ENCODE measurements around the gene KRT2. TPM values are rescaled to one million over a fixed set of nuclear protein-coding genes. Genes with fewer than 3 reads are reported as not detected.

KRT2 gene
- total and polyA plus RNA-seq, 2 of the 4 experiments (the other 2 are of a cell fraction): not detected

DNA sequence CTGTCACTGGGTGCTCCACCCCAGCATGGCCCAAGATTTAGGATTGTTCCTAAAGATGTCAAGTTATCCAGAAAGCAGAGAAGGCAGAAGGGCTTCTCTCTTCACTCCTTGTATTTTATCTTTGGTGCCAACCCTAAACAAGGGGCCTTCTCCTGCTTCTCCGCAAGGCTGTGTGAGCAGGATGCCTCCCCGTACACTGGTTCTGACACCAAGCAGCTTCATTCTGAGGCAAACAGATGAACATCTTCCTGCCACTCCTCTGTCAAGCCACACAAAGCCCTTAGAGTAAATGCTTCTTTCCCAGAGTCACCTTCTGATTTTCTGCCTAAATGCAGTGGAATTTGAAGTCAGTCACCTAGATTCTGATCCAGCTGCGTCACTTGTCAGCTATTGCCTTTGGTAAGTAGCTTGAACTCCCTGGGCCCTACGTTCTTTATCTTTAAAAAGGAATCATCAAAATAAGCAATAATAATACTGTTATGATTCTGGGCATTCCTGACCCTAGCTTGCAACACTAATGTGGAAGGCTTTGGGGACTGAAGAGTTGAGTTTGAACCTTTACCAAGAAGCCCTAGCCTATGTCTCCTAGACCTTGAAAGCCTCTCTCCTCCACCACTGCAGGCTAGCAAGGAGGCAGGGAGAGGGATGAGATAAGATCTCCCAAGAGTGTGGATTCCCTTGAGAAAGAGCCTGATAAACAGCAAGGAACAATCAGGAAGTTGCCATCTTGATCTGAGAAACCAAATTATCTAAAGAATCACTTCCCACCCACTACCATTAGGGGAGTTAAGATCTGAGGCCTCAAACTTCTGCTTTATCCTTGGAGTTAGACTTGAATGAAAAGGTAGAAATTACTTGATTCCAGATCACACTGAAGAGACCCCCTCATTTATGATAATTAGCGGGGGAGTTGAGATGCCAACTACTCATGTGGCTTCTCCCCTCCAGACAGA is 39.3 kb downstream of the KRT2 start:
- Histone ChIP-seq H2BK5ac (ENCODE audit: low read depth, low read length, poor library complexity, severe bottlenecking) (no peak overlapping the region), H2AFZ (replicated peaks; ENCODE audit: low read length, poor library complexity) (no peak overlapping the region), H3K4me2 (ENCODE audit: low read depth, low read length) (no peak overlapping the region), H3K18ac (ENCODE audit: low read depth, low read length) (no peak overlapping the region), H3K27me3 (ENCODE audit: control insufficient read depth, insufficient read depth, low read length) (peaks cover 40% of the 10 kb centered on the region), H4K91ac (ENCODE audit: insufficient read depth, low read depth, low read length) (no peak overlapping the region), H3K9me1 (ENCODE audit: insufficient read depth, low read length) (no peaks in the 10 kb centered on the region), H4K5ac (ENCODE audit: low read depth, low read length) (no peak overlapping the region), H2AK5ac (ENCODE audit: low read depth, low read length) (no peak overlapping the region), H2BK120ac (ENCODE audit: low read depth, low read length) (no peak overlapping the region), H3K36me3 (ENCODE audit: control insufficient read depth, insufficient read depth, low read length) (no peaks in the 10 kb centered on the region), H4K8ac (ENCODE audit: low read depth in 2 of 2, low read length in 2 of 2) (no peak overlapping the region), H3K4me1 (ENCODE audit: control insufficient read depth, insufficient read depth, low read length) (no peaks in the 10 kb centered on the region), H4K20me1 (ENCODE audit: insufficient read depth, low read length) (no peaks in the 10 kb centered on the region), H3K23ac (ENCODE audit: low read depth, low read length) (no peak overlapping the region), H2BK15ac (ENCODE audit: low read depth, low read length) (no peak overlapping the region), H3K9me3 (ENCODE audit: control insufficient read depth, insufficient read depth, low read length) (no peaks in the 10 kb centered on the region), H3K56ac (ENCODE audit: extremely low read depth, insufficient read depth, low read length) (no peak overlapping the region), H2AK9ac (replicated peaks; ENCODE audit: low read depth, low read length, poor library complexity) (no peak overlapping the region), H2BK20ac (ENCODE audit: low read depth, low read length) (no peak overlapping the region), H3K4me3 (ENCODE audit: insufficient read depth, low read depth, low read length) (no peak overlapping the region), H3K4ac (ENCODE audit: low read depth, low read length) (no peak overlapping the region), H3K27ac (ENCODE audit: insufficient read depth, low read length) (no peak overlapping the region), H3K14ac (replicated peaks; ENCODE audit: low read depth, low read length) (no peak overlapping the region), H3K79me1 (ENCODE audit: low read depth in 1 of 2, low read length in 2 of 2) (no peaks in the 10 kb centered on the region), H3K9ac (ENCODE audit: low read depth, low read length) (no peak overlapping the region)
- dilution Hi-C loops (cut with HindIII; ENCODE audit: low sequenced_read_pairs, unreplicated experiment): no loop called here
- intact Hi-C loops (cut with micrococcal nuclease): no loop called here
- CTCF ChIA-PET: no interaction called here
- in situ Hi-C loops (cut with MboI; ENCODE audit: low sequenced_read_pairs): no loop called here
- DNase-seq (no peak), ATAC-seq (ENCODE audit: low read depth) (no peak)
- WGBS, 2 experiments (ENCODE audit: extremely low coverage in 2 of 2, insufficient read length in 1 of 2): no CpG with 5 or more reads among the region's 5 CpGs
- no TSS peak for BruUV-seq (replicated peaks)
- POLR2A ChIA-PET (ENCODE audit: unreplicated experiment): no interaction called here
- TF ChIP-seq CHD1 (IDR thresholded peaks at IDR 0.05; ENCODE audit: low read depth, low read length): no peak
- TF ChIP-seq, protein P1, sequence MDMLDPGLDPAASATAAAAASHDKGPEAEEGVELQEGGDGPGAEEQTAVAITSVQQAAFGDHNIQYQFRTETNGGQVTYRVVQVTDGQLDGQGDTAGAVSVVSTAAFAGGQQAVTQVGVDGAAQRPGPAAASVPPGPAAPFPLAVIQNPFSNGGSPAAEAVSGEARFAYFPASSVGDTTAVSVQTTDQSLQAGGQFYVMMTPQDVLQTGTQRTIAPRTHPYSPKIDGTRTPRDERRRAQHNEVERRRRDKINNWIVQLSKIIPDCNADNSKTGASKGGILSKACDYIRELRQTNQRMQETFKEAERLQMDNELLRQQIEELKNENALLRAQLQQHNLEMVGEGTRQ (IDR thresholded peaks at IDR 0.05; ENCODE audit: low read depth, low read length): no peak

Data from IMR-90 (cell line).